GM19238 (cell line): ENCODE results near the gene SLC25A23.

Experiments used
- DNase-seq: peaks from one replicate; pipeline ENCODE4 v3.0.0; 2011; ENCODE audit warnings: low spot score; ENCODE audit not compliant: insufficient read length

SLC25A23 gene

GRCh38 chr19:6424939-6425731, 34.5 kb downstream of the SLC25A23 start:
- peak; percentile 100 for DNase-seq

GRCh38 chr19:6424195-6424938, 35.2 kb downstream of the SLC25A23 start, which contains the start of gene KHSRP:
TSS of gene KHSRP (minus strand) at chr19:6424811. CDS start at chr19:6424701, 110 bp downstream.
- peak; percentile 47 for DNase-seq

DNA sequence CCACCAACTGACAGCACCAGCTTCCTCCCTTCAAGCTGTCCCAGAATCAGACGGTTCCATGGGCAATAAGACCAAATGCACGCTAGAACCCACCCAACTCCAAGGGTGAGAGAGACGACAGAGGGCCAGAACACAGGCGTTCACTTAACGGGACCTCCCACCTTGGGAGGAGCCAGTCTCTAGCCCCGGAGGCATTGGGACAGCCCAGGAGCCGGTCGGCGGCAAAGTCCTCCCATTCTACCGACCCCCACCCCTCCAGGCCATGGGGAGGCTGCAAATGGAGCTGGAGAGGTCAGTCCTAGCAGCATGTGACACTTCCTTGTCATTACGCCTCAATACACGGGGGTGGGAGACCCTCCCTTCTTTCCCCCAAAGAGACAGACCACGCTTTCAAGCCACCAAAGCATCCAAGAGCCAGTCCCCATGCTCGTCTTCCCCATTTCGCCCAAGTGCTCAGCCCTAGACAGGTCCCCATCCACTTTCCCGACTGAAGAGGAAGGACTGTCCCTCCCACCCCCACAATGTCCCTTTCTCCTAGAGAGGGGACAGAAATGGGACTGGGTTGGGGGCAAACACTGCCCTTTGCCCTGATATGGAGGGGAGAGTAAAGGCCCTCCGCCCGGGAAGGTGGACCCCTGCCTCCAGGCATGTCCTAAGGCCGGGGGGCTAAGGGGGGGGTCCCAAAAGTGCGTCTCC, 35.9 kb downstream of the SLC25A23 start:
- DNase-seq, result peak; percentile 64

DNA sequence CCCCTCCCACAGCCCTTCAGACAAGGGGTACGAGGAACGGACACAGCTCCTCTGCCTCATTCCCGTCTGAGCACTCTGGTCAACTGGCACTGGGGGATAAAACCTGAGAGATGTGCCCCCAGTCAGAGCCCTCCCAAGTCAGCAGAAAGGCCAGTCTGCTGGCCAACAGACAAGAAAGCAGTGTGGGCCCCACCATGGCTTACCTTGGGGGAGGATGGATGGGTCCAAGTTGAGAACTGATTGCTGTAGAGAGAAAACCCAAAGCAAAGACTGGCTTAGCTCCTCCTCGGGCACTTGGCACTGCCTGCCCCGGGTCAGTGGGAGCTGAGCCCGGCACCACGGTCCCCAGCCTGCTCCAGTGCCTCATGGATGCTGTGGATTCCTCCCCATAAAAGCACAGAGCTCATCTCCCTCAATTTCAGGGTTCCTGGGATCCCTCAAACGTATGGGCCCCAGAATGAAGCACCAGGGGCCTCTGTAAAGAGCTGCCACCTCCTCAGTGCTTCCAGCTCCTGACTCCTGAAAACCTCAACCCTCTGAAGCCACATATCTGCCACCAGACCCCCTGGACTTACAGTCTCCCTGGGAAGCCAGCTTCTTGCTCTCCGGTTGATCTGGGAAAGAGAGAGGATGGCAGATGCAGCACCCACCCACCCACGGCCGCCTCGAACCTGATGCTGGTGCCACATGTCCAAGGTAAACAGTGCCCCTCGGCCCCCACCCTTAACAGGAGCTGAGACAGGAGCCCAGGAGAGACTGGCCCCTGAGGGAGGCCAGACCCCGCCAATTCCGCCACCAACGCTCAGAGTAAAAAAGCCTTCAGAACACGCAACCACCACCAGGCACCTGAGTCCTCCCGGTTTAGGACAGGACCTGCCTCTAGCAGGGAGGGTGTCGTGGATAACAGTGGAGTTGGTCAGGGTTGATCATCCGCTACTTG, 38.2 kb downstream of the SLC25A23 start:
- DNase-seq, result no peak

GRCh38 chr19:6418562-6418932, 41.0 kb downstream of the SLC25A23 start:
- no peak for DNase-seq

- DNase-seq, result no peak
These were observed 41.7 kb downstream of the SLC25A23 start for GRCh38 chr19:6417713-6418561.

DNA sequence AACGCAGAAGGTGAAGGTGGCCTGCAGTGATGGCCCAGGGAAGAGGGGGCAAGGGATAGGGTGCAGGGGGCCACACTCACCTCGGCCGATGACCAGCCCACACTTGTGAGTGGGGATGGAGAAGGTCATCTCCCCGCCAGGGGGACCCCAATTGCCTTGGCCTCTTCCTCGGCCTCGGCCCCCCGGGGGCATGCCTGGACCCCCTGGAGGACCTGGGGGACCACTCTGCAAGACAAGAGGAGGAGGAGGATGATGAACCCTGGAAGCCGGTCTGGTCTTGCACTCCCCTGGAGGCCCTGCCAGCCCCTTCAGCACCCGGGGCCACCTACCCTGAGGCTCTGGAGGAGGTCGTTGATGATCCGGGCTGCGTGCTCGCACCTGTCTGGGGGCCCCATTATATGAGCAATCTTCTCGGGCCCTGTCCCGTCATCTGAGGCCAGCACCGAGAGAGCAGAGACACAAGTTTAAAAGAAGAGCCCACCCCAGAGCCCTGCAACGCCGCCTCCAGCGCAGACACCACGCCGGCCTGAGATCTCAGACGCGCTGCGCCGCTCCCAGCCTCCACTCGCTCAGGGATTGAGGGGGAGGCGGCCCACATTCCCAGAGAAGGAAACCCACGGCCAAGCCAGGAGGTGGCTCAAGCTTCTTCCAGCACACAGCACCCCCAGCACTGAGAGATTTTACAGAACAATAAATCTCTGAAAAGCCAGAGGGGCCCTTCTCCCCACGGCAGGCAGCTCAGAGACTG, 42.8 kb downstream of the SLC25A23 start:
- no peak for DNase-seq

- no peak for DNase-seq
These were observed 43.9 kb downstream of the SLC25A23 start for GRCh38 chr19:6415591-6416190.

DNA sequence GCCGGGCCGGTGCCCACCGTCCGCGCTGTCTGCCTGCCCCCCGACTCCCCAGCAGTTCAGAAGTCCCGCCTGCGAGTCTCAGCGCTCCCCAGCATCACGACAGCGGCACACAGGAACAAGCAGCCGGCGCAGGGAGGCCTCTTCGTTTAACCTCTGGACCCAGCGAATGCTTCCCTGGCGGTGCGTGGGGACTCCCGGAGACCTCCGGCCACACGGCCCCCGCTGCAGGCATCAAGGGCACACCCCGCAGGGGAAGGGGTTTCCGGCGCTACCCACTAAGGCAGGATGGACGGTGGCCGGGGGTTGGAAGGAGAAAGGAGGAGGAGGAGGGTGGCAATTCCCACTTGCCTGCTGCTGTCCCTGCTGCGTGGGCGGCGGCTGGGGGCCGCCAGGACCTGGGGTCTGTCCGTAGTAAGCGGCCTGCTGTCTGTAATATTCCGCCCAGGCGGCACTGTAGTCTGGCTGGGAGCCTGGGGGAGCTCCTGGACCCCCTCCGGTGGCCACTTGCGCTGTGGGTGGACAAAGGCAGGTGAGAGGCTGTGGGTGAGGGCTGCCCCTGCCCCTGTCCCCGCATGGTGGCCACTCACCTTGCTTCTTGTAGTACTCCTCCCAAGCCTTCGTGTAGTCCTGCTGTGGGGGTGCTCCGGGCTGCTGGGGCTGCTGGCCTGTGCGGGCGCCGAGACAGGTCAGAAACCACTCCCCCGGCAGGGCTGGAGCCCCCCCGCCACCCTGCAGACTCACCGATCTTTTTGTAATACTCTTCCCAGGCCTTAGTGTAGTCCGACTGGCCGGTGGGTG, 44.6 kb downstream of the SLC25A23 start:
- no peak for DNase-seq

DNA sequence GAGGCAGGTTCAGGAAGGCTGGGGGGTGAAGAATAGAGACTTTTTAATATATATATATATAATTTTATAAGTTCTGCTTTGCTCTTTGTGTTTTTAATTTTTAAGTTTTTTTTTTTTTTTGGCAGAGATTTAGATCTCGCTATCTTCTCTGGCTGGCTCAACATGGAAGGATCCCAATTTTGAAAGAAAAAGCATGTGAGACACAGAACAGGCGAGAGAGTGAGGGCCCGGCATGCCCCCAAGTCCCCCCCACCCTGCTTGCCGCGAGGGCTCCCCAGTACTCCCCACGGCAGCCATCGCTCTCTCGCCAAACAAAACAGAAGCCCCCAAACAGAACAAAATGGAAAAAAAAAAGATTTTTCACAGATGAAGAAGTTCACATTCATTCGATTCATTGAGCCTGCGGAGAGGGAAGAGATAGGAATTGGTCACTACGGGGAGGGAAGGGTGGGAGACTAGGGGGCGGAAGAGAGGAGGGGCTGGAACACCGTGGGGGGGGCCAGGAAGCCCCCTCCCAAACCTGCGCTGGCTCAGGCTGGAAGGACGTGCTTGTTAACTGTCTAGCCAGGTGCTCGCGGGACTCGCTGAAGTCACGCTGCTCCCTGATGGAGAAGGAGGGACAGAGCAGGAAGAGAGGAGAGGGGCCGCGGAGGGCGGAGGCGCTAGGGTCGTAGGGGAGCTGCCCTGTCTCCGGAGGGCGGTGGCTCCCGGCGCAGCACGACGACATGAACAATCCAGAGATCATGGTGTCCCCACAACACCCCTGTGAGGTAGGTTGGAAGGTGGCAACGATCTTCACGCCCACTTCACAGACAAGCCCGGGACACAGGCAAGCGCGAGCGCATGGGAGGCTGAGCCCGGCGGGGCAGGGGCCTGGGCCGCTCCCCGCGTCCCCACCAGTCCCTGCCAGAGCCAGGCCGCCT, 45.6 kb downstream of the SLC25A23 start:
- no peak for DNase-seq

DNA sequence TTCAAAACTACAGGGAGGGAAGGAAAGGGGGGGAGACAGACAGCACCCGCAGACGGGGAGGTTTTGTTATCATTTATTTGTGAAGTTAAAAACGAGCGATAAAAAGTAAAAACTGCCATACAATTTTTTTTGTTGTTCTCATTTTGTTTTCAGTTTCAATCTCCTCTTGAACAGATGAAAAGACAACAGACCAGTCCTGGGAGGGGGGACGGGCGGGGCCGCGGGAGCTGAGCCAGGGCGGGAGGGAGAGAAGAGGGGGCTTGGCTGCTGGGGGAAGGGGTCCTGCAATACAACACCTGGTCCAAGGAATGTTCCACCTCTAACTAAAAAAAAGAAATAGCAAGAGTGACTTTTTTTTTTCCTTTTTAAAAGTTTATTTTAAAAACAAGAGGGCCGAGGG, 46.3 kb downstream of the SLC25A23 start:
- no peak for DNase-seq

DNA sequence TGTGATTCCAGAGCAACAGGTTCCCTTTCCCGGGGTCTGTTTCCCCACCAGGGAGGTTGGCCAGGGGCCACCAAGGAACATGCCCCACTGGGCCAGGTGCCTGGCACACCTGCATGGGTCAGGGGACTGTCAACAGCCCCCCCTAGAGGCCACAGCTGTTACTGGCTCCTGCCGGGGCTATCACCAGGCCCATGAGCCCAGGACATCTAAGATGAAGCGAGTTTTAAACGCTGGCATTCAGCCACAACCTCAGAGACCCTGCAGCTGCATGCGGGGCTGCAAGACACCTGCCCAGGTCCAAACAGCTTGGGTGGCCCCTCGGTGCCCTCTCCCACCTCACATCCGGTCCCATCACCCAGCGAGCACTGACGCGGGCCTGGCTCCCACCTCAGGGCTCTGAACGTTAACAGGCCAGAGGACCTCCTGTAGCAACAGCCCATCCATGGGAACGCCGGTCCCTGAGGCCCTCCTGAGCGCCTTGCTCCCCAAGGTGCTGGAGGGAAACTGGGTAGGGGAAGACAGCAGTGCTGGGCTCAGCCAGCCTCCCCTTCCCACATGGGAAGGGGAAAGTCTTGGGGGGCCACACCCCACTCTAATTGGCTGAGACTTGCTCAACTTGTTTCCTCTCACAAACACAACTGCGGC, 47.0 kb downstream of the SLC25A23 start:
- DNase-seq, result no peak

- no peak for DNase-seq
These were observed 47.5 kb downstream of the SLC25A23 start for GRCh38 chr19:6412061-6412446.

GRCh38 chr19:6409346-6409745, 50.2 kb downstream of the SLC25A23 start:
- DNase-seq, result no peak

DNA sequence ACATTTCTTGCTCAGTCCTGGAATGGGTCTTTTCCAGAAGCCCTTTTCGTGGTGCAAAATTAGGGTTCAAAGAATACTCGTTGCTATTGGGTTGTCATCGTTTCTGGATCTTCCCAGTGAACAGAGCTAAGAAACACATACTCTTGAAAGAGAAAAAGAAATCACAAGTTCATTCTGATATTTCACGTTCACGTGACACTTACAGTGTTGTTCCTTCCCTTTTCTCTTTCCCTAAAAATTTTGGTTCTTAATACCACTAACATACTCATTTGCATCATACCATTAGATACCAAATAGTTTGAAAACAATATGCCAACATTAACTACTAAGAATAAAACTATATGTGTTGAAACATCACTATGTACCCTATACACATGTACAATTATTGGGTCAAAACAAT, 53.2 kb downstream of the SLC25A23 start:
- DNase-seq, result no peak

GRCh38 chr19:6402837-6403608, 56.6 kb downstream of the SLC25A23 start:
- no peak for DNase-seq
